Right renal pelvis (tissue), 4 donors: ENCODE results near the gene MND1. TPM values are rescaled to one million over a fixed set of nuclear protein-coding genes. Genes with fewer than 3 reads are reported as not detected.

Experiments used
- DNase-seq, 4 donors: peaks; one replicate each; pipeline ENCODE4 v3.0.0-alpha.2; 2013; ENCODE audit warnings: low read depth in 4 of 4, low spot score in 3 of 4, missing footprints in 1 of 4
- polyA plus RNA-seq, 4 donors: library from polyadenylated mRNA; unstranded; fragments of 120-200 nt; gene quantifications; one replicate each; pipeline ENCODE4 v1.2.1, GENCODE V29; 2013; ENCODE audit not compliant: insufficient read length in 4 of 4

The MND1 gene, protein sequence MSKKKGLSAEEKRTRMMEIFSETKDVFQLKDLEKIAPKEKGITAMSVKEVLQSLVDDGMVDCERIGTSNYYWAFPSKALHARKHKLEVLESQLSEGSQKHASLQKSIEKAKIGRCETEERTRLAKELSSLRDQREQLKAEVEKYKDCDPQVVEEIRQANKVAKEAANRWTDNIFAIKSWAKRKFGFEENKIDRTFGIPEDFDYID
- polyA plus RNA-seq = 10 to 100 TPM; 15.6 to 18.6 (median 17.7) TPM

DNA sequence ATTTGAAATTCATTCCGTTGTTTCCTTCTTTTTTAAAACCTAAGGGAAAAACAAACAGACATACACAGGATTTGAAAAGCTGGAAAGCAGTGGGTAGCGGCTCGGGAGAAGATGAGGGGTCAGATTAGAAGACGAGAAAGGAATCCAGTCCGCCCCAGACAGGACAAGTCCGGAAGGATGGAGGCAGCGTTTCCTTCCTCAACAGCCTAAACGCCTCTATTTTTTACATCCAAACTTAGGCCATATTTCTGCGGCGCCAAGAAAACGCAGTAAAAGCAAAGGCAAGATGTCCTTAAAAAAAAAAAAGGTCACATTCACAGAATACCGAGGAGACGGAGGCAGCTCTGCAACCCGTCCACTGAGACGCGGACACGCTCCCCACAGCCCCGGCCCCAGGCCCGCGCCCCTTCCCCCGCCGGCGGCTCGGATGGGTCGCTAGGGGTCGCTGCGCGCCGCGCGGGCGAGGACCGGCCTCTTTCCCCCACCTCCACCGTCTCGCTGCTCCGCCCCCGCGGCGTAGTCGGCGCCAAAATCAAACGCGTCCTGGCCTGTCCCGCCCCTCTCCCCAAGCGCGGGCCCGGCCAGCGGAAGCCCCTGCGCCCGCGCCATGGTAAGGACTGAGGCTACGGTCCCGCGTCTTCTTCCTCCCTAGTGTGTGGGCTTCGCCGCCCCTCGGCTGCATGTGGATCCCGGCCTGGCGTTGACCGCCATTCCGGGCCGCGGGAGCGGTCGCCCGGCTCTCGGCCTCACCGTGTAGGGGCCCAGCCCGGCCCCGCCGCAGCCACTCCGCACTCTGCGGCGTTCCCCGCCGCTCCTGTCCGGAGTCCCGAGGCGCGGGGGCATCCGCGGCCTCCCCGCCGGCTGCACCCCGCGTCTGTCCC, at the start of gene MND1:
Gene MND1, plus strand, starts transcription at position 558 of the 881 bp plus-strand sequence. Its CDS starts 50 bp downstream, at position 608.
- DNase-seq = peak; percentile 77 to 86 (median 81)

- no peak for DNase-seq
Observed at GRCh38 chr4:153295131-153295755, 49.2 kb upstream of the MND1 start.

DNA sequence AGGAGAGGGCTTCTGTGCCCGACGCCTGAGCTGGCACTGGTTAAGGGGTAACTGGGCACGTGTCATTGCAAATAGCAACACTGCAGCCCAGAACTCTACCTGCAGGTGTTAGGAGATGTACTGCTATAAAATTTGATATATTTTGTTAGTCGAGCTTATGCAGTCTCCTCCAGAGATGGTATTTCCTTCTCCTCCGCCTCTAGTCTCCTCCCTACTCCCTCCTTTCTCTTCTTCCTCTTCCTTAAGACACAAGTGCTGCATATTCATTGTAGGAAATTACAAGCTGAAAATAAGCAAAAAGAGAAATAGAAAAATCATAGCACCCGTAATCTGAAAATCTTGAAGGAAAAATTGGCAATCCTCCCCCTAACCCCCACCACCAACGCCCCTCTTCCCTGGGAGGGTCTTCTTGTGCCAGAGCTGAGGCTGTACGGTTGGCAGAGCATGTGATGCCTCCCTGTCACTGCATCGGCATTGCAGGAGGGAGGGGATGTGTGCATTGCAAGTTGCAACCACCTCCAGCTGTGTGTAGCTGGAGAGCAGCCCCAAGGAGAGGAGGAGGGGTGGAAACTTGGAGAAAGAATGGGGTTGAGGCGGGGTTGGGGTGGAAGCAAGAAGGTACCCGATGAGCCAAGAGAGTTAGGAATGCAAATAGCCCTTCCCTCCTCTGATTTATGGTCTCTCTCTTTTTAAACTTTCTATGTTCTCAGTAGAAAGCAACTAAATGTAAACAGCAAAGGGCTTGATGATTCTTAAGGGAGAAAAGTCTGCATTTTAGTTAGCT, 48.3 kb upstream of the MND1 start:
- peak in 3 of 4 donors; percentile 28 to 49 (median 33) for DNase-seq

GRCh38 chr4:153297116-153297515, 47.4 kb upstream of the MND1 start:
- DNase-seq = no peak

GRCh38 chr4:153310793-153311192, 33.7 kb upstream of the MND1 start:
- no peak for DNase-seq

- DNase-seq = no peak
Observed at GRCh38 chr4:153314915-153315314, 29.6 kb upstream of the MND1 start.

DNA sequence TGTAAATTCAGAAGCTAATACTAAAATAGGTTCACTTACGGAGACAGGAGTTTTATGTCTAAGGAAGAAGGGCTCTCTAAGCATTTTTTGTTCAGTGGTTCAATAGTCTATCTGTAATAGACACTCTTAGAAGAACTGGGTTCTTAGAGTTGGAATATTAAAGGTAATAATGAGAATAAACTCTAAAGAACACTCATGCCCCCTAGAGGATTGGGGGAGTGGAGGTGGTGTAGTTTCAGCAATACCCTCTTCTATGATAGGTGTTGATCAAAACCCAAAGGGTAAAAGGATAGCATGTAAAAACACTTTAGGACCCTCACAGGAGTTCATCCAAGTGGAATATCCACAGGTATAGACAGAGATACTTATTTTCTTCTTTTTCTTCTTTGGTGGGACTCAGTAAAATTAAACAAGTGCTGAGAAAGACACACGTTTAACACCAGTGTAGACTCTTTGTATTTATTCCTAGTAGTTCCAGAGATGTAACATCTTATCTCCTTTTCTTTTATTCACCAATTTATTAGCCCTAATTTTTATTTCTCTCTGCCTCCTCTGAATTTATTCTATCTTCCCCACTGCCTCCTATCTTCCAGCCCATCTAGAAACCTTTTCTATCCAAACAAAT, 25.7 kb upstream of the MND1 start:
- DNase-seq = peak in 2 of 4 donors; percentile 38 to 44

DNA sequence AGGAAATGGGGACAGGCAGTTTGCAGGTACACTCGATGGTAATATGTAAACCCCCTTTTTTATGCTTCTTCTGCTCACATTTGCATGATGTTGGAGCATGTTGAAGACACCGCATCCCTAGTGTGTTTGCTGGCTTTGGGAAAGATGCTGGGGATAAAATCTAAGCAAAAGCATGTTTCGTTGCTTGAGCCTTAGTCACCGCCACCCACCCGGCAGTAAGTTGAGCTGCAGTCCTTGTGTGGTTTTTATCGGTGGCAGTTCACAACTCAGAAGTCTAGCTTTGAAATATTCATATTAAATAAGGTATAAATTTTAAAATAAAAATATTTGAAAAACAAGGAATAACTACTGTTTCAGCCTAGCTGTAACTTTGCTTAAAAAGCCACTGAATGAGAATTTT, 21.7 kb upstream of the MND1 start:
- no peak for DNase-seq

GRCh38 chr4:153324046-153324445, 20.4 kb upstream of the MND1 start:
- no peak for DNase-seq

DNA sequence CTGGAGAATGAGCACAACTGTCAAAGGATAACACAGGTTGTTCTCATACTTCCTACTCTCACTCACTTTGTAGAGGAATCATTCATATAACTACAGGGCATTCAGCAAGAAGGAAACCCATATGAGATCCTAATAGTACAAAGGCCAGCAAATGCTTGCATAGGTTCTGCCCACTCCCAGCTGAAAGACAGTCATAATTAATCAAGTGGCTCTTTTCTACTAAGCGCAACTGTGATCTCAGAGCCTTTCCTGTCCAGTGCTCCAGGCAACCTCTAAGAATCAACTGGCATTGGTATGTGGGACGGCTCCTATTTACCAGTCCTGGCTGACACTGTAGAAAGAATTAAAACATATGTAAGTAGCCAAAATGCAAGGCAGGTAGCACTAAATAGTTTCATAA, 18.9 kb upstream of the MND1 start:
- DNase-seq = no peak

GRCh38 chr4:153326513-153326912, 18.0 kb upstream of the MND1 start:
- no peak for DNase-seq

GRCh38 chr4:153327247-153327646, 17.2 kb upstream of the MND1 start:
- DNase-seq = no peak

- DNase-seq = no peak
Observed at GRCh38 chr4:153332936-153333335, 11.6 kb upstream of the MND1 start.

DNA sequence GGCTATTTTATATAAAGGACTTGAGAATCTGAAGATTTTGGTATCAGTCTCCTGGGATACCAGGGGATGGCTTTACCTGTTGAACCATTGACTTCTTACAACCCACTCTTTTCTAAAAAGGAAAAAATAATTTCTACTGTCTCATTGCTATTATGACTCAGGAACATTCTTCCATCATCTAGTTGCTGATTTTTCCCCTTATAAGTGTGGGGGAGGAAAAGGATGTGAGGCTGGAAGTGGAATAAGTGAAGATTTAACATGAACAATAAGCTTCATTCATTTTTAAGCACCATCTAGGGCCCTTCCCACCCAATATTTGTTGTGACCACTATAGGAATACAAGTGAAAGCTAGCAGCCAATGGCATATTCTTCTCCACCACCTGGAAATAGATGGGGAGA, 10.6 kb upstream of the MND1 start:
- DNase-seq = no peak

DNA sequence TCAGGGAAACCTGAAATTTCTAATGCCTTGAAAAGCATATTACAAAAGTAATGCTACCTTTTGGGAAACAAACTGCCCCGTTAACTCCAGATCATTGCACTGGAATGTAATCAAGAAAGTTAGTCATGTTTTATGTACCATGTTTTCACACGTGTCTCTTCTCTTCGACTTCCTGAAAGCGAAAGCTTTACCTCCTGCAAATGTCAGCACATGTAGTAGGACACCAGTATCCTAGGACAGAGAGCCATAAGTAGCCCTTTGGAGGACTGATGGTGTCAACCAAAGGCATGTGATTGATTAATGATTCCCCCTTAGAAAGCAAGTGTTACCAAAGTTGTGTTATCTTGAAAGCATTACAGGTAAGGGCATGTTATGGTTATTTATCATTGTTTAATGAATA, 8.8 kb upstream of the MND1 start:
- no peak for DNase-seq

DNA sequence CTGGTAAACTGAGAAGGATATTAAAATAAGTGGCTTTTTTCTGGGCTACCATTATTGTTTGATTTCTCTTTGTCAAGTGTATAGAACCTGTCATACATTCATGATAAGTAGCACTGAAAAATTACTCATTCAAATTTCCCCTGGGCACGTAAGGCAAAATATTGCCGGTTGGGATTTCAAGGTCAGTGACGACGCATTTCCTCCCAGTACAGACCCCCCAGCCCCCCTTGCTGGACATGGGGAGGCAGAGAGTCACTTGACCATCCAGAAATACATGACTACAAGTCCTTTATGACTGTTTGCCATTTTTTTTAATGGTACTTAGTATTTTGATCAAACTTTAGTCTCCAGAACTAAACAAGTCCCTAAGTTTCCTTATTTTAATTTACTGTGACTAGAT, 6.8 kb upstream of the MND1 start:
- no peak for DNase-seq

GRCh38 chr4:153341575-153342090, 2.9 kb upstream of the MND1 start:
- DNase-seq = no peak

DNA sequence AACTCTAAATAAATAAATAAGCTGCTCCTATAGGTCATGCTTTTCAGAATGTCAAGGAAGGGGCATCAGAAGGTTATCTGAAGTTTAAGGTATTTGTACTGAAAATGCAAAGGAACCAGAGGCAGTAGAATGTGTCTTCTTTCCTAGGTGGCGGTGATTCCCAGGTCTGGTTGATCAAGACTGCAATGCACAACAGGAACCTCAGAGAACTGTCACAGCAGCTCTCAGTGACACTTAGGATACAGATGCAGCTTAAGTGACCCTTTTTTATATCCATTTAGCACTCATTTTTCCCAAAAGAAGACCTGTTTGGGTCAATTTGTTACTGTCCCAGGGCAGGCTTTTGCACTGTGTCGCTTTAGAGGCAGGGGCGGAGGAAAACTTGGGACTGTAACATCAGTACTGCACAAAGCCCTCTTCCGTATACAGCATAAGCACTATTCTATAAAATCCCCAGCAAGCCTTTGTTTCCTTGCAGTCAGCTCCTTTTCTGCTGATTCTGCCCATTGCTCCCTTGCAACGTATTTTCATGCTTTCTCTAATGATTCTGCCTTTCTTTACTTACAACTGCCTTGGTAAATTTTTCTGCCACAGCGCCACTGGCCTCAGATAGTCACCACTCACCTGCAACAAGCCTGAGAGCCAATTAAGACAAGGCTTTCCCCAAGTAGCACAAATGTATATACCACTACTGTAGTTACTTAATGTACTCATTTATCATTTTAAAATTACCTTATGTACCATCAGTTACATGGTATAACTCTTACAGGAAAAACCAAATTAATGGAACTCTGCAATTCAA, 1.5 kb upstream of the MND1 start:
- DNase-seq = no peak
